Measurements from ENCODE around the gene ERMARD.

ERMARD gene

GRCh38 chr6:169738204-169738975 lies 13.0 kb upstream of the ERMARD start:
- no peak for DNase-seq

- DNase-seq: no peak
Measured at GRCh38 chr6:169738976-169739529, 12.4 kb upstream of the ERMARD start.

- no peak for DNase-seq
Measured at GRCh38 chr6:169741344-169741743, 10.1 kb upstream of the ERMARD start.

- DNase-seq: no peak
Measured at GRCh38 chr6:169745405-169745804, 6.0 kb upstream of the ERMARD start.

GRCh38 chr6:169746556-169746955 lies 4.9 kb upstream of the ERMARD start:
- DNase-seq: no peak

- DNase-seq: no peak
Measured at GRCh38 chr6:169752074-169752623, 727 bp downstream of the ERMARD start.

- no peak for DNase-seq
Measured at GRCh38 chr6:169755162-169755561, 3.7 kb downstream of the ERMARD start.

- DNase-seq: no peak
Measured at GRCh38 chr6:169763308-169763707, 11.9 kb downstream of the ERMARD start.

- DNase-seq: no peak
Measured at GRCh38 chr6:169763881-169764280, 12.5 kb downstream of the ERMARD start.

GRCh38 chr6:169765789-169766188 lies 14.4 kb downstream of the ERMARD start:
- DNase-seq: peak; percentile 13 to 18

GRCh38 chr6:169766232-169766631 lies 14.8 kb downstream of the ERMARD start:
- no peak for DNase-seq

GRCh38 chr6:169766921-169767736 lies 15.7 kb downstream of the ERMARD start:
- no peak for DNase-seq

GRCh38 chr6:169774347-169774746 lies 22.9 kb downstream of the ERMARD start:
- DNase-seq: no peak

- DNase-seq: no peak
Measured at GRCh38 chr6:169775321-169775720, 23.9 kb downstream of the ERMARD start.

- no peak for DNase-seq
Measured at GRCh38 chr6:169776379-169776778, 25.0 kb downstream of the ERMARD start.

GRCh38 chr6:169777896-169778295 lies 26.5 kb downstream of the ERMARD start:
- no peak for DNase-seq

- no peak for DNase-seq
Measured at GRCh38 chr6:169778646-169779045, 27.2 kb downstream of the ERMARD start.

GRCh38 chr6:169779092-169779815 lies 27.8 kb downstream of the ERMARD start:
- no peak for DNase-seq

- DNase-seq: no peak
Measured at GRCh38 chr6:169779896-169780295, 28.5 kb downstream of the ERMARD start.

- DNase-seq: no peak
Measured at GRCh38 chr6:169780571-169781091, 29.2 kb downstream of the ERMARD start.

GRCh38 chr6:169782966-169783365 lies 31.5 kb downstream of the ERMARD start:
- no peak for DNase-seq

GRCh38 chr6:169783401-169783800 lies 32.0 kb downstream of the ERMARD start:
- DNase-seq: no peak
